HepG2 (cell line): ENCODE measurements around the gene DGCR2. TPM values are rescaled to one million over a fixed set of nuclear protein-coding genes. Genes with fewer than 3 reads are reported as not detected.
A peak's percentile ranks its signal among the peaks of the same experiment; 100 is the strongest.

ENCODE experiments used
- ATAC-seq: fragments of 200-7000 bp; cut with Tn5 transposase; 3 replicates; pipeline ENCODE4 v1.9.1; 2020; ENCODE audit warnings: mild to moderate bottlenecking, moderate library complexity
- BruUV-seq: library from RNA; stranded (reverse); fragments of 400-500 nt; replicated peaks from 2 replicates; lab custom pipeline; 2021; lab: Mats Ljungman, UMichigan
- CTCF ChIA-PET: fragments of 300-600 bp; formaldehyde crosslinking; extraction: SDS; loops from one replicate; lab custom pipeline; 2021; ENCODE audit warnings: low total read pairs, inconsistent platforms, low intra/inter-chr PET ratio; lab: Yijun Ruan, JAX
- POLR2A ChIA-PET: fragments of 350-600 bp; sonication (Branson Sonifier 250); formaldehyde crosslinking; loops from one replicate; lab custom pipeline; 2020; ENCODE audit warnings: antibody characterized with exemption, inconsistent platforms; lab: Yijun Ruan, JAX
- DNase-seq: peaks from one replicate; pipeline ENCODE4 v3.0.0-alpha.2; 2015; ENCODE audit warnings: low spot score
- FAIRE-seq: peaks from 3 replicates; lab custom pipeline; 2011; peaks lifted over from hg19 to GRCh38; lab: Jason Lieb, UNC
- H2AFZ ChIP-seq: one replicate; pipeline ENCODE4 v1.6.1; 2011; ENCODE audit warnings: low read length, inconsistent platforms
- H3K27ac ChIP-seq: fragments of 300-600 bp; 3 replicates; pipeline ENCODE4 v1.8.0; 2011; ENCODE audit warnings: mixed run types, mild to moderate bottlenecking, mixed read lengths, low read length, inconsistent platforms; ENCODE audit not compliant: insufficient read depth; ENCODE audit errors: extremely low read length
- H3K27me3 ChIP-seq, 2 experiments: fragments of 200-600 bp in 1 of 2; 2 replicates in 1 of 2; 3 replicates in 1 of 2; pipeline versions ENCODE4 v1.6.0 to v1.8.0; 2011; ENCODE audit warnings: low read length in 2 of 2, mild to moderate bottlenecking in 2 of 2, moderate library complexity in 2 of 2, inconsistent platforms in 1 of 2; ENCODE audit not compliant: insufficient read depth in 2 of 2, control insufficient read depth in 1 of 2
- H3K36me3 ChIP-seq, 2 experiments: fragments of 200-600 bp in 1 of 2; replicated peaks in 1 of 2; 2 replicates in 1 of 2; 3 replicates in 1 of 2; pipeline versions ENCODE4 v1.5.1 to v1.8.0; 2011; ENCODE audit warnings: low read length in 2 of 2, inconsistent platforms in 1 of 2; ENCODE audit not compliant: insufficient read depth in 2 of 2, control insufficient read depth in 1 of 2
- H3K4me1 ChIP-seq: 2 replicates; pipeline ENCODE4 v1.5.1; 2012; ENCODE audit warnings: low read length, inconsistent platforms; ENCODE audit not compliant: insufficient read depth
- H3K4me2 ChIP-seq: 2 replicates; pipeline ENCODE4 v1.6.0; 2011; ENCODE audit warnings: low read depth, low read length, inconsistent platforms
- H3K4me3 ChIP-seq, 3 experiments: fragments of 200-600 bp in 1 of 3; sonication (generic), shearing (Covaris generic) in 1 of 3; replicated peaks in 1 of 3; 2 replicates each; pipeline ENCODE4 v1.5.1; 2011 to 2016; ENCODE audit warnings: low read length in 3 of 3, inconsistent platforms in 2 of 3, low read depth in 2 of 3, mild to moderate bottlenecking in 2 of 3, control low read depth in 1 of 3, mixed read lengths in 1 of 3; ENCODE audit not compliant: insufficient read depth in 1 of 3
- H3K79me2 ChIP-seq: one replicate; pipeline ENCODE4 v1.6.1; 2011; ENCODE audit warnings: low read length, inconsistent platforms; ENCODE audit not compliant: insufficient read depth
- H3K9ac ChIP-seq: 2 replicates; pipeline ENCODE4 v1.6.0; 2011; ENCODE audit warnings: mild to moderate bottlenecking, low read depth, low read length, inconsistent platforms; ENCODE audit not compliant: insufficient read depth
- H3K9me3 ChIP-seq: 2 replicates; pipeline ENCODE4 v1.5.1; 2012; ENCODE audit warnings: mild to moderate bottlenecking, low read length
- H4K20me1 ChIP-seq: 2 replicates; pipeline ENCODE4 v1.6.0; 2011; ENCODE audit warnings: inconsistent platforms, mild to moderate bottlenecking, low read length, moderate library complexity; ENCODE audit not compliant: insufficient read depth
- ARID3A ChIP-seq: IDR thresholded peaks from 2 replicates; pipeline ENCODE4 v1.6.1; 2012; ENCODE audit warnings: low read depth, low read length, improper control_type of control experiment
- FOXJ3 ChIP-seq: sonication (generic); formaldehyde crosslinking; IDR thresholded peaks from 2 replicates; pipeline ENCODE4 v1.4.0; 2020; ENCODE audit warnings: missing genetic modification reagents, mild to moderate bottlenecking, borderline replicate concordance
- IRF9 ChIP-seq: sonication (generic); formaldehyde crosslinking; IDR thresholded peaks from 2 replicates; pipeline ENCODE4 v1.8.0; 2022; ENCODE audit warnings: missing genetic modification reagents, mild to moderate bottlenecking, borderline replicate concordance
- KLF9 ChIP-seq: IDR thresholded peaks from 2 replicates; pipeline ENCODE4 v1.6.1; 2016; ENCODE audit warnings: low read depth
- MIER2 ChIP-seq: IDR thresholded peaks from 2 replicates; pipeline ENCODE4 v1.6.1; 2016; ENCODE audit warnings: missing biosample characterization, missing genetic modification reagents
- NCOA1 ChIP-seq: sonication (generic); formaldehyde crosslinking; IDR thresholded peaks from 2 replicates; pipeline ENCODE4 v1.9.0; 2021; ENCODE audit warnings: missing genetic modification reagents
- REST ChIP-seq, 2 experiments: IDR thresholded peaks; 2 replicates each; pipeline ENCODE4 v1.6.1; 2011 to 2012; ENCODE audit warnings: low read length in 2 of 2, borderline replicate concordance in 1 of 2, low read depth in 1 of 2, mild to moderate bottlenecking in 1 of 2, moderate library complexity in 1 of 2
- ZNF17 ChIP-seq: sonication (generic); formaldehyde crosslinking; IDR thresholded peaks from 2 replicates; pipeline ENCODE4 v1.5.0; 2020; ENCODE audit warnings: mild to moderate bottlenecking, missing genetic modification reagents
- ZNF430 ChIP-seq: sonication (generic); formaldehyde crosslinking; IDR thresholded peaks from 2 replicates; pipeline ENCODE4 v1.9.0; 2021; ENCODE audit warnings: mild to moderate bottlenecking, missing genetic modification reagents
- ZNF576 ChIP-seq: sonication (generic); formaldehyde crosslinking; IDR thresholded peaks from 2 replicates; pipeline ENCODE4 v1.4.0; 2020; ENCODE audit warnings: mild to moderate bottlenecking, missing genetic modification reagents
- WGBS: methylation state at CpG from one replicate; pipeline ENCODE4 v1.1.6; 2017; ENCODE audit warnings: low lambda C conversion rate; 5-methylcytosine and 5-hydroxymethylcytosine counted together
- in situ Hi-C: cut with HindIII; loops from 2 replicates; pipeline ENCODE4 v1.10.0; 2017; ENCODE audit warnings: low pct_unique_long_range_greater_than_20kb; ENCODE audit not compliant: extremely low pct_ligation_motif_present
- intact Hi-C: fragments of 100-400 bp; cut with micrococcal nuclease; formaldehyde crosslinking; loops from one replicate; pipeline ENCODE4 v1.10.0; 2022; ENCODE audit not compliant: unreplicated experiment
- polyA plus RNA-seq, 8 experiments: library from polyadenylated mRNA; depleted of rRNA in 3 of 8; stranded (reverse) in 7 of 8; unstranded in 1 of 8; fragments of >200 nt; fragmentation: Illumina TruSeq in 4 of 8; extraction: Trizol in 4 of 8; gene quantifications; 2 replicates each; pipeline versions ENCODE4 v1.2.1 to v1.2.3, GENCODE V29; 2011 to 2016; ENCODE audit warnings: low read depth in 4 of 8, missing spikeins in 1 of 8, mixed read lengths in 1 of 8; ENCODE audit not compliant: insufficient read depth in 1 of 8
- total RNA-seq, 5 experiments: library from RNA; depleted of rRNA; stranded (reverse); fragments of >200 nt; fragmentation: Illumina TruSeq; extraction: Trizol; gene quantifications; 2 replicates each; pipeline ENCODE4 v1.2.3, GENCODE V29; 2016; ENCODE audit warnings: low read depth in 1 of 5

DGCR2 gene
- total and polyA plus RNA-seq, 2 of the 13 experiments (the other 11 are each of a cell fraction or from before 2014, with no cell fraction given), result 23.1 to 35.3 TPM

GRCh38 chr22:19036229-19036522 is 86.0 kb downstream of the DGCR2 start:
- no peak for TF ChIP-seq IRF9 (CRISPR knock-in tag)
- TF ChIP-seq ZNF430, result no peak
- no peaks in the 10 kb centered on the region for H4K20me1 ChIP-seq
- ChIA-PET POLR2A (no interaction called here), CTCF (no interaction called here)
- no peak for ATAC-seq
- H3K27ac ChIP-seq, result no peak overlapping the region
- 77% methylated on average over 4 of the region's 4 CpGs for WGBS
- intact Hi-C loops, result no loop called here
- H3K4me2 ChIP-seq, result no peak overlapping the region
- H3K9me3 ChIP-seq, result no peaks in the 10 kb centered on the region
- DNase-seq, result no peak
- H3K4me1 ChIP-seq, result no peaks in the 10 kb centered on the region
- peaks cover 8 to 17% of the 10 kb centered on the region in 2 experiments; a peak in 4 of 5 replicates for H3K36me3 ChIP-seq
- no peak overlapping the region for H3K4me3 ChIP-seq
- no TSS peak for BruUV-seq
- H2AFZ ChIP-seq, result no peak overlapping the region
- no peaks in the 10 kb centered on the region; a peak in 1 of 5 replicates for H3K27me3 ChIP-seq
- in situ Hi-C loops, result no loop called here
- no peak for FAIRE-seq
- no peak overlapping the region for H3K9ac ChIP-seq
- H3K79me2 ChIP-seq, result no peaks in the 10 kb centered on the region

- no peaks in the 10 kb centered on the region for H4K20me1 ChIP-seq
- H3K79me2 ChIP-seq, result no peaks in the 10 kb centered on the region
- in situ Hi-C loops, result no loop called here
- ChIA-PET CTCF (no interaction called here), POLR2A (no interaction called here)
- no peaks in the 10 kb centered on the region for H3K9me3 ChIP-seq
- no peak for DNase-seq
- no TSS peak for BruUV-seq
- no peak overlapping the region for H3K4me2 ChIP-seq
- intact Hi-C loops, result no loop called here
- no peaks in the 10 kb centered on the region for H3K4me1 ChIP-seq
- H3K9ac ChIP-seq, result no peak overlapping the region
- ATAC-seq, result peak; percentile 50
- H3K4me3 ChIP-seq, result no peak overlapping the region
- no peak overlapping the region for H2AFZ ChIP-seq
- no peak overlapping the region for H3K27ac ChIP-seq
- H3K36me3 ChIP-seq, result peaks cover 7 to 15% of the 10 kb centered on the region in 2 experiments; a peak in 4 of 5 replicates
- no peak for FAIRE-seq
- 51% methylated on average over 5 of the region's 14 CpGs for WGBS
- peaks cover 0 to 1% of the 10 kb centered on the region in 2 experiments; a peak in 1 of 5 replicates for H3K27me3 ChIP-seq
- TF ChIP-seq REST (IDR thresholded peaks at IDR 0.05; ENCODE audit: borderline replicate concordance in 1 of 2, low read depth in 1 of 2, low read length in 2 of 2), result peak; percentile 52 to 86
- no peak for TF ChIP-seq FOXJ3 (CRISPR knock-in tag)
- no peak for TF ChIP-seq ZNF17 (CRISPR knock-in tag)
- TF ChIP-seq ARID3A, result no peak
- no peak for TF ChIP-seq NCOA1 (CRISPR knock-in tag)
- TF ChIP-seq ZNF576 (CRISPR knock-in tag), result no peak
- no peak for TF ChIP-seq KLF9
- TF ChIP-seq MIER2 (CRISPR knock-in tag), result peak; percentile 71
Observed at GRCh38 chr22:19035474-19036228, 86.6 kb downstream of the DGCR2 start.
